ENCODE measurements around the gene KDELR1. TPM values are rescaled to one million over a fixed set of nuclear protein-coding genes. Genes with fewer than 3 reads are reported as not detected.

KDELR1 gene
- total and polyA plus RNA-seq, 9 of the 15 experiments (the other 6 are each of a cell fraction or from before 2014, with no cell fraction given), result 6.1 to 165 (median 58.5) TPM

DNA sequence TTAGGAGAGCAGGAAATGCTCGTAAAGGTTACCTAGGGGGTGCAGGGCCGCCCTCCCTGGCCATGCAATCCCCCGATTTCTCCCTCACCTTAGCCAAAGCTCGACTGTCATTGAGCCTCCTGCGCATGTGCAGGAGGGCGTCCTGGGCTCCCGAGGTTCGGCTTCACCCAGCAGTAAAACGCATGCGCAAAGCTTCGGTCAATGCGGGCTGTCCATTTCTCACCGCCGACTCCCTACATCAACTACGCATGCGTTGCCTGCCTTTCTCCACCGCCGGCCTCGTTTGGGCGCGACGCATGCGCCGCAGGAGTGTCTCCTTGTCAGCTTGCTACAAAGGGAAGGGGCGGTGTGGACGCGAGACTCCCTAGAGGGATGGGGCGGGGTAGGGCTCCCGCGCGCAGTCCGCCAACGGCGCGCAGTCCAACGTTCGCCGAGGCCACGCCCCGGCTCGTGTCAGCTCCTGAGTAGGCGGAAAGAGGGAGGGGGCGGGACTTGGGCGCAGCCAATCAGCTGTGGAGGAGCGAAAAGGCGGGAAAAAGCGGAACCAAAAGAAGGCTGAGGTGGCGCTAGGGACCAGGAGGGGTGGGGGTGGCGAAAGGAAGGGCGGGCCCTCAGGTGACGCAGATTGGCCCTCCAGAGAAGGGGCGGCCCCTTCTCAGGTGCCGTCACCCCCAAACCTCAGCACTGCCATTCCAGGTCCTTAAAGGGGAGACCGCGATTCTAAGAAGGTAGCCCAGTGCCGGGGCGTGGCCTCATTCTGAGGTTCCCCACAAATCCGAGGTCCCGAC, 27.3 kb downstream of the KDELR1 start, which contains the start of the genes SYNGR4 and TMEM143 (continued):
- TF ChIP-seq, protein P1, sequence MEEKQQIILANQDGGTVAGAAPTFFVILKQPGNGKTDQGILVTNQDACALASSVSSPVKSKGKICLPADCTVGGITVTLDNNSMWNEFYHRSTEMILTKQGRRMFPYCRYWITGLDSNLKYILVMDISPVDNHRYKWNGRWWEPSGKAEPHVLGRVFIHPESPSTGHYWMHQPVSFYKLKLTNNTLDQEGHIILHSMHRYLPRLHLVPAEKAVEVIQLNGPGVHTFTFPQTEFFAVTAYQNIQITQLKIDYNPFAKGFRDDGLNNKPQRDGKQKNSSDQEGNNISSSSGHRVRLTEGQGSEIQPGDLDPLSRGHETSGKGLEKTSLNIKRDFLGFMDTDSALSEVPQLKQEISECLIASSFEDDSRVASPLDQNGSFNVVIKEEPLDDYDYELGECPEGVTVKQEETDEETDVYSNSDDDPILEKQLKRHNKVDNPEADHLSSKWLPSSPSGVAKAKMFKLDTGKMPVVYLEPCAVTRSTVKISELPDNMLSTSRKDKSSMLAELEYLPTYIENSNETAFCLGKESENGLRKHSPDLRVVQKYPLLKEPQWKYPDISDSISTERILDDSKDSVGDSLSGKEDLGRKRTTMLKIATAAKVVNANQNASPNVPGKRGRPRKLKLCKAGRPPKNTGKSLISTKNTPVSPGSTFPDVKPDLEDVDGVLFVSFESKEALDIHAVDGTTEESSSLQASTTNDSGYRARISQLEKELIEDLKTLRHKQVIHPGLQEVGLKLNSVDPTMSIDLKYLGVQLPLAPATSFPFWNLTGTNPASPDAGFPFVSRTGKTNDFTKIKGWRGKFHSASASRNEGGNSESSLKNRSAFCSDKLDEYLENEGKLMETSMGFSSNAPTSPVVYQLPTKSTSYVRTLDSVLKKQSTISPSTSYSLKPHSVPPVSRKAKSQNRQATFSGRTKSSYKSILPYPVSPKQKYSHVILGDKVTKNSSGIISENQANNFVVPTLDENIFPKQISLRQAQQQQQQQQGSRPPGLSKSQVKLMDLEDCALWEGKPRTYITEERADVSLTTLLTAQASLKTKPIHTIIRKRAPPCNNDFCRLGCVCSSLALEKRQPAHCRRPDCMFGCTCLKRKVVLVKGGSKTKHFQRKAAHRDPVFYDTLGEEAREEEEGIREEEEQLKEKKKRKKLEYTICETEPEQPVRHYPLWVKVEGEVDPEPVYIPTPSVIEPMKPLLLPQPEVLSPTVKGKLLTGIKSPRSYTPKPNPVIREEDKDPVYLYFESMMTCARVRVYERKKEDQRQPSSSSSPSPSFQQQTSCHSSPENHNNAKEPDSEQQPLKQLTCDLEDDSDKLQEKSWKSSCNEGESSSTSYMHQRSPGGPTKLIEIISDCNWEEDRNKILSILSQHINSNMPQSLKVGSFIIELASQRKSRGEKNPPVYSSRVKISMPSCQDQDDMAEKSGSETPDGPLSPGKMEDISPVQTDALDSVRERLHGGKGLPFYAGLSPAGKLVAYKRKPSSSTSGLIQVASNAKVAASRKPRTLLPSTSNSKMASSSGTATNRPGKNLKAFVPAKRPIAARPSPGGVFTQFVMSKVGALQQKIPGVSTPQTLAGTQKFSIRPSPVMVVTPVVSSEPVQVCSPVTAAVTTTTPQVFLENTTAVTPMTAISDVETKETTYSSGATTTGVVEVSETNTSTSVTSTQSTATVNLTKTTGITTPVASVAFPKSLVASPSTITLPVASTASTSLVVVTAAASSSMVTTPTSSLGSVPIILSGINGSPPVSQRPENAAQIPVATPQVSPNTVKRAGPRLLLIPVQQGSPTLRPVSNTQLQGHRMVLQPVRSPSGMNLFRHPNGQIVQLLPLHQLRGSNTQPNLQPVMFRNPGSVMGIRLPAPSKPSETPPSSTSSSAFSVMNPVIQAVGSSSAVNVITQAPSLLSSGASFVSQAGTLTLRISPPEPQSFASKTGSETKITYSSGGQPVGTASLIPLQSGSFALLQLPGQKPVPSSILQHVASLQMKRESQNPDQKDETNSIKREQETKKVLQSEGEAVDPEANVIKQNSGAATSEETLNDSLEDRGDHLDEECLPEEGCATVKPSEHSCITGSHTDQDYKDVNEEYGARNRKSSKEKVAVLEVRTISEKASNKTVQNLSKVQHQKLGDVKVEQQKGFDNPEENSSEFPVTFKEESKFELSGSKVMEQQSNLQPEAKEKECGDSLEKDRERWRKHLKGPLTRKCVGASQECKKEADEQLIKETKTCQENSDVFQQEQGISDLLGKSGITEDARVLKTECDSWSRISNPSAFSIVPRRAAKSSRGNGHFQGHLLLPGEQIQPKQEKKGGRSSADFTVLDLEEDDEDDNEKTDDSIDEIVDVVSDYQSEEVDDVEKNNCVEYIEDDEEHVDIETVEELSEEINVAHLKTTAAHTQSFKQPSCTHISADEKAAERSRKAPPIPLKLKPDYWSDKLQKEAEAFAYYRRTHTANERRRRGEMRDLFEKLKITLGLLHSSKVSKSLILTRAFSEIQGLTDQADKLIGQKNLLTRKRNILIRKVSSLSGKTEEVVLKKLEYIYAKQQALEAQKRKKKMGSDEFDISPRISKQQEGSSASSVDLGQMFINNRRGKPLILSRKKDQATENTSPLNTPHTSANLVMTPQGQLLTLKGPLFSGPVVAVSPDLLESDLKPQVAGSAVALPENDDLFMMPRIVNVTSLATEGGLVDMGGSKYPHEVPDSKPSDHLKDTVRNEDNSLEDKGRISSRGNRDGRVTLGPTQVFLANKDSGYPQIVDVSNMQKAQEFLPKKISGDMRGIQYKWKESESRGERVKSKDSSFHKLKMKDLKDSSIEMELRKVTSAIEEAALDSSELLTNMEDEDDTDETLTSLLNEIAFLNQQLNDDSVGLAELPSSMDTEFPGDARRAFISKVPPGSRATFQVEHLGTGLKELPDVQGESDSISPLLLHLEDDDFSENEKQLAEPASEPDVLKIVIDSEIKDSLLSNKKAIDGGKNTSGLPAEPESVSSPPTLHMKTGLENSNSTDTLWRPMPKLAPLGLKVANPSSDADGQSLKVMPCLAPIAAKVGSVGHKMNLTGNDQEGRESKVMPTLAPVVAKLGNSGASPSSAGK (IDR thresholded peaks at IDR 0.05), result peak; percentile 93
- TF ChIP-seq PHF8 (IDR thresholded peaks at IDR 0.05; ENCODE audit: borderline replicate concordance, low read length) (peak; percentile 14; the same call in 1 of the 2 replicates), TAF1 (IDR thresholded peaks at IDR 0.05; ENCODE audit: control insufficient read depth, extremely low read depth, insufficient read depth, low read length, severe bottlenecking) (peak; percentile 63), PCBP1 (IDR thresholded peaks at IDR 0.05; ENCODE audit: low read depth, low read length, poor library complexity, severe bottlenecking) (no peak), SUPT5H (IDR thresholded peaks at IDR 0.05) (peak; percentile 34), NEUROD1 (IDR thresholded peaks at IDR 0.05; ENCODE audit: borderline replicate concordance, low read depth, low read length, partially characterized antibody) (peak; percentile 68), HEY1 (CRISPR knock-in tag; IDR thresholded peaks at IDR 0.05; ENCODE audit: borderline replicate concordance) (no peak), XRCC4 (IDR thresholded peaks at IDR 0.05; ENCODE audit: extremely low read depth, insufficient read depth, insufficient read length) (no peak), NCOR1 (IDR thresholded peaks at IDR 0.05) (no peak)
- TF ChIP-seq, protein P2, sequence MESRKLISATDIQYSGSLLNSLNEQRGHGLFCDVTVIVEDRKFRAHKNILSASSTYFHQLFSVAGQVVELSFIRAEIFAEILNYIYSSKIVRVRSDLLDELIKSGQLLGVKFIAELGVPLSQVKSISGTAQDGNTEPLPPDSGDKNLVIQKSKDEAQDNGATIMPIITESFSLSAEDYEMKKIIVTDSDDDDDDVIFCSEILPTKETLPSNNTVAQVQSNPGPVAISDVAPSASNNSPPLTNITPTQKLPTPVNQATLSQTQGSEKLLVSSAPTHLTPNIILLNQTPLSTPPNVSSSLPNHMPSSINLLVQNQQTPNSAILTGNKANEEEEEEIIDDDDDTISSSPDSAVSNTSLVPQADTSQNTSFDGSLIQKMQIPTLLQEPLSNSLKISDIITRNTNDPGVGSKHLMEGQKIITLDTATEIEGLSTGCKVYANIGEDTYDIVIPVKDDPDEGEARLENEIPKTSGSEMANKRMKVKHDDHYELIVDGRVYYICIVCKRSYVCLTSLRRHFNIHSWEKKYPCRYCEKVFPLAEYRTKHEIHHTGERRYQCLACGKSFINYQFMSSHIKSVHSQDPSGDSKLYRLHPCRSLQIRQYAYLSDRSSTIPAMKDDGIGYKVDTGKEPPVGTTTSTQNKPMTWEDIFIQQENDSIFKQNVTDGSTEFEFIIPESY (CRISPR knock-in tag; IDR thresholded peaks at IDR 0.05), result peak; percentile 28; the same call in 1 of the 2 replicates
- TF ChIP-seq, protein P3, sequence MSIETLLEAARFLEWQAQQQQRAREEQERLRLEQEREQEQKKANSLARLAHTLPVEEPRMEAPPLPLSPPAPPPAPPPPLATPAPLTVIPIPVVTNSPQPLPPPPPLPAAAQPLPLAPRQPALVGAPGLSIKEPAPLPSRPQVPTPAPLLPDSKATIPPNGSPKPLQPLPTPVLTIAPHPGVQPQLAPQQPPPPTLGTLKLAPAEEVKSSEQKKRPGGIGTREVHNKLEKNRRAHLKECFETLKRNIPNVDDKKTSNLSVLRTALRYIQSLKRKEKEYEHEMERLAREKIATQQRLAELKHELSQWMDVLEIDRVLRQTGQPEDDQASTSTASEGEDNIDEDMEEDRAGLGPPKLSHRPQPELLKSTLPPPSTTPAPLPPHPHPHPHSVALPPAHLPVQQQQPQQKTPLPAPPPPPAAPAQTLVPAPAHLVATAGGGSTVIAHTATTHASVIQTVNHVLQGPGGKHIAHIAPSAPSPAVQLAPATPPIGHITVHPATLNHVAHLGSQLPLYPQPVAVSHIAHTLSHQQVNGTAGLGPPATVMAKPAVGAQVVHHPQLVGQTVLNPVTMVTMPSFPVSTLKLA (conservative IDR thresholded peaks at IDR 0.05), result peak; percentile 82 to 86

Measured in K562 (cell line).